Caco-2 (cell line): Measurements from ENCODE around the gene SCN7A. TPM values are rescaled to one million over a fixed set of nuclear protein-coding genes. Genes with fewer than 3 reads are reported as not detected.
"Not testable (repeated sequence)": the region's sequence is repeated elsewhere in the genome, so short reads cannot be mapped to it uniquely, and the experiment has no call there.

ENCODE experiments used
- BruUV-seq: library from RNA; stranded (reverse); fragments of 400-500 nt; replicated peaks from 2 replicates; lab custom pipeline; 2021; lab: Mats Ljungman, UMichigan
- CTCF ChIA-PET: fragments of 300-600 bp; sonication (Branson Sonifier 250); formaldehyde crosslinking; loops from one replicate; lab custom pipeline; 2022; ENCODE audit warnings: antibody characterized with exemption; lab: Charles Lee
- POLR2A ChIA-PET: fragments of 300-600 bp; sonication (Branson Sonifier 250); formaldehyde crosslinking; loops from one replicate; lab custom pipeline; 2022; ENCODE audit warnings: antibody characterized with exemption; lab: Charles Lee
- DNase-seq, 2 experiments: peaks; one replicate each; pipeline versions ENCODE4 v3.0.0 to v3.0.0-alpha.2; 2020 to 2022
- H3K27me3 ChIP-seq: replicated peaks from 2 replicates; pipeline ENCODE4 v1.6.0; 2011; ENCODE audit warnings: low read length; ENCODE audit not compliant: control insufficient read depth, insufficient read depth
- H3K36me3 ChIP-seq: 2 replicates; pipeline ENCODE4 v1.5.1; 2011; ENCODE audit warnings: low read length; ENCODE audit not compliant: control insufficient read depth, insufficient read depth
- H3K4me1 ChIP-seq: fragments of 250-450 bp; sonication (Bioruptor Pico); 2 replicates; pipeline ENCODE4 v1.5.1; 2020; ENCODE audit warnings: mild to moderate bottlenecking
- H3K4me3 ChIP-seq: 2 replicates; pipeline ENCODE4 v1.5.1; 2011; ENCODE audit warnings: low read depth, mild to moderate bottlenecking, control low read depth, low read length
- H3K9me3 ChIP-seq: fragments of 250-450 bp; sonication (Bioruptor Pico); 2 replicates; pipeline ENCODE4 v1.5.1; 2020; ENCODE audit warnings: mild to moderate bottlenecking, moderate library complexity
- H3K27ac Mint-ChIP-seq: one replicate; pipeline ENCODE4 v1.8.0; 2022; ENCODE audit warnings: mixed read lengths; ENCODE audit not compliant: unreplicated experiment
- H3K27me3 Mint-ChIP-seq: one replicate; pipeline ENCODE4 v1.8.0; 2022; ENCODE audit warnings: mixed read lengths; ENCODE audit not compliant: insufficient read depth, unreplicated experiment
- H3K36me3 Mint-ChIP-seq: one replicate; pipeline ENCODE4 v1.8.0; 2022; ENCODE audit warnings: mild to moderate bottlenecking, mixed read lengths; ENCODE audit not compliant: insufficient read depth, unreplicated experiment
- H3K4me1 Mint-ChIP-seq: one replicate; pipeline ENCODE4 v1.8.0; 2022; ENCODE audit warnings: low read depth, mixed read lengths; ENCODE audit not compliant: unreplicated experiment
- H3K4me3 Mint-ChIP-seq: one replicate; pipeline ENCODE4 v1.8.0; 2022; ENCODE audit warnings: mild to moderate bottlenecking, moderate library complexity, mixed read lengths; ENCODE audit not compliant: unreplicated experiment
- H3K9me3 Mint-ChIP-seq: one replicate; pipeline ENCODE4 v1.8.0; 2022; ENCODE audit warnings: mixed read lengths; ENCODE audit not compliant: unreplicated experiment
- CTCF ChIP-seq, 2 experiments: fragments of 200-600 bp in 1 of 2; IDR thresholded peaks; 1 replicate in 1 of 2; 2 replicates in 1 of 2; pipeline versions ENCODE4 v1.5.1 to v1.8.0; 2011 to 2022; ENCODE audit warnings: antibody characterized with exemption in 1 of 2, control low read depth in 1 of 2, inconsistent platforms in 1 of 2, low read depth in 1 of 2, low read length in 1 of 2, mild to moderate bottlenecking in 1 of 2, moderate library complexity in 1 of 2; ENCODE audit not compliant: insufficient read depth in 1 of 2, severe bottlenecking in 1 of 2, unreplicated experiment in 1 of 2
- intact Hi-C: fragments of 100-400 bp; cut with micrococcal nuclease; formaldehyde crosslinking; loops from one replicate; pipeline ENCODE4 v1.10.0; 2022; ENCODE audit not compliant: unreplicated experiment
- total RNA-seq: library from RNA; stranded (reverse); gene quantifications from 2 replicates; pipeline ENCODE4 v1.2.3, GENCODE V29; 2022

SCN7A gene
- total RNA-seq, 1 experiment from 2014 or later: 0.27 TPM

GRCh38 chr2:166410828-166411472 is 83.1 kb downstream of the SCN7A start:
- Mint-ChIP-seq H3K4me3 (no peak overlapping the region), H3K27me3 (peaks cover 7% of the 10 kb centered on the region), H3K4me1 (no peaks in the 10 kb centered on the region), H3K36me3 (no peaks in the 10 kb centered on the region), H3K9me3 (no peaks in the 10 kb centered on the region), H3K27ac (no peak overlapping the region)
- no peaks in the 10 kb centered on the region for H3K9me3 ChIP-seq
- POLR2A ChIA-PET: no interaction called here
- H3K27me3 ChIP-seq: no peaks in the 10 kb centered on the region
- no peak for DNase-seq
- no peak for TF ChIP-seq CTCF (IDR thresholded peaks at IDR 0.05; ENCODE audit: insufficient read depth in 1 of 2, low read depth in 1 of 2, low read length in 1 of 2, severe bottlenecking in 1 of 2, unreplicated experiment in 1 of 2)
- no TSS peak for BruUV-seq
- no peak overlapping the region for H3K4me3 ChIP-seq
- H3K4me1 ChIP-seq: no peaks in the 10 kb centered on the region
- CTCF ChIA-PET: no interaction called here
- intact Hi-C loops: loop anchor here (10.0 kb wide), 1 partner anchor 356 kb away; no protein-coding TSS in a partner anchor
- H3K36me3 ChIP-seq: no peaks in the 10 kb centered on the region

- BruUV-seq, H3K4me3 ChIP-seq, H3K27me3 Mint-ChIP-seq, H3K4me1 Mint-ChIP-seq, H3K36me3 ChIP-seq, POLR2A ChIA-PET, H3K27ac Mint-ChIP-seq, H3K36me3 Mint-ChIP-seq, DNase-seq, H3K4me3 Mint-ChIP-seq, intact Hi-C loops, H3K9me3 Mint-ChIP-seq, CTCF ChIA-PET, H3K4me1 ChIP-seq, H3K9me3 ChIP-seq, H3K27me3 ChIP-seq: not testable (repeated sequence)
Measured at GRCh38 chr2:166407746-166408145, 86.3 kb downstream of the SCN7A start.

- Histone ChIP-seq H3K36me3 (no peaks in the 10 kb centered on the region), H3K9me3 (no peaks in the 10 kb centered on the region), H3K4me3 (no peak overlapping the region), H3K4me1 (no peaks in the 10 kb centered on the region), H3K27me3 (no peaks in the 10 kb centered on the region)
- Mint-ChIP-seq H3K27ac (no peak overlapping the region), H3K4me3 (no peak overlapping the region), H3K27me3 (peaks cover 12% of the 10 kb centered on the region), H3K9me3 (no peaks in the 10 kb centered on the region), H3K4me1 (no peaks in the 10 kb centered on the region), H3K36me3 (no peaks in the 10 kb centered on the region)
- no peak for TF ChIP-seq CTCF (IDR thresholded peaks at IDR 0.05; ENCODE audit: insufficient read depth in 1 of 2, low read depth in 1 of 2, low read length in 1 of 2, severe bottlenecking in 1 of 2, unreplicated experiment in 1 of 2)
- DNase-seq: no peak
- ChIA-PET POLR2A (no interaction called here), CTCF (no interaction called here)
- intact Hi-C loops: no loop called here
- BruUV-seq: no TSS peak
Measured at GRCh38 chr2:166406374-166406773, 87.7 kb downstream of the SCN7A start.
